GM13977 (cell line): ENCODE results near the gene NRIP1.

Experiments
- DNase-seq: peaks from one replicate; pipeline ENCODE4 v3.0.0; 2012; ENCODE audit warnings: low spot score
- CTCF ChIP-seq: IDR thresholded peaks from 2 replicates; pipeline ENCODE4 v1.5.1; 2012; ENCODE audit warnings: mild to moderate bottlenecking, control low read depth; ENCODE audit not compliant: insufficient read depth; ENCODE audit errors: extremely low read depth, missing control alignments
- in situ Hi-C: fragments of 300-500 bp; cut with MboI; formaldehyde crosslinking; loops from one replicate; pipeline ENCODE4 v1.12.0; 2022; ENCODE audit warnings: low sequenced_read_pairs, low pct_unique_long_range_greater_than_20kb, mixed read lengths, inconsistent platforms; ENCODE audit not compliant: unreplicated experiment

Gene NRIP1

GRCh38 chr21:15097580-15097979 lies 32.8 kb upstream of the NRIP1 start:
- no peak for DNase-seq
- in situ Hi-C loops: no loop called here

GRCh38 chr21:15096146-15096545 lies 31.3 kb upstream of the NRIP1 start:
- TF ChIP-seq CTCF: no peak
- no peak for DNase-seq
- in situ Hi-C loops: no loop called here

More at GRCh38 chr21:15097580-15097979, 32.8 kb upstream of the NRIP1 start:
- TF ChIP-seq CTCF: no peak

- no peak for TF ChIP-seq CTCF
- no peak for DNase-seq
- in situ Hi-C loops: no loop called here
These were observed 30.5 kb upstream of the NRIP1 start for GRCh38 chr21:15095326-15095725.

- in situ Hi-C loops: no loop called here
- TF ChIP-seq CTCF: no peak
- no peak for DNase-seq
These were observed 29.9 kb upstream of the NRIP1 start for GRCh38 chr21:15094706-15095105.

- DNase-seq: no peak
- no peak for TF ChIP-seq CTCF
- in situ Hi-C loops: no loop called here
These were observed 28.4 kb upstream of the NRIP1 start for GRCh38 chr21:15093216-15093615.

GRCh38 chr21:15092745-15093144 lies 27.9 kb upstream of the NRIP1 start:
- no peak for DNase-seq
- in situ Hi-C loops: no loop called here
- TF ChIP-seq CTCF: no peak

GRCh38 chr21:15090390-15090789 lies 25.6 kb upstream of the NRIP1 start:
- DNase-seq: no peak
- in situ Hi-C loops: no loop called here
- TF ChIP-seq CTCF: no peak
